OCI-LY3 (cell line): ENCODE results near the gene ATG7.

Experiments
- EZH2phosphoT487 ChIP-seq: fragments of 200-600 bp; shearing (Covaris generic); IDR thresholded peaks from 2 replicates; pipeline ENCODE4 v1.6.1; 2018; ENCODE audit warnings: antibody characterized with exemption, mixed run types, low read depth
- TF ChIP-seq, protein P1 (sequence below): fragments of 200-600, 300-600 bp; sonication (generic); IDR thresholded peaks from 2 replicates; pipeline ENCODE4 v1.5.1; 2014; ENCODE audit warnings: antibody characterized with exemption, low read length, low read depth

DNA sequence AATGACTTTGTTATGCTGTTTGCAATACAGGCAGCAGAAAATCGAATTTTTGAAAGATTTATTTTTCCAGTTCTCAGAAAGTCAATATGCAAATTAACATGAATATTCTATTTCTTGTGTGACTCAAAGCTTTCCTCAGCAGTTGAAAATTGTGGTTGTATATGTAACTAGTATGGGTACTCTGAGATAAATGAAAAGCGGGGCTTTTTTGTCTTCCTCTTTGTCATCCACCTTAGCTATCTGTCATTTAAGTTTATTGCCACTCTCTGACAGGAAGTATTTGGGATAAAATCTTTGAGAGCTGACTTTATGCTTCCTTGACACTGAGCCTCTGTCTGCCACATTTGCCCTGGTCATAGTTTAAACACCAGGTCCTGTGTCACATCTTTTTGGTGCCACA, 91.5 kb downstream of the ATG7 start:
- no peak for TF ChIP-seq EZH2phosphoT487
- TF ChIP-seq, protein P1, sequence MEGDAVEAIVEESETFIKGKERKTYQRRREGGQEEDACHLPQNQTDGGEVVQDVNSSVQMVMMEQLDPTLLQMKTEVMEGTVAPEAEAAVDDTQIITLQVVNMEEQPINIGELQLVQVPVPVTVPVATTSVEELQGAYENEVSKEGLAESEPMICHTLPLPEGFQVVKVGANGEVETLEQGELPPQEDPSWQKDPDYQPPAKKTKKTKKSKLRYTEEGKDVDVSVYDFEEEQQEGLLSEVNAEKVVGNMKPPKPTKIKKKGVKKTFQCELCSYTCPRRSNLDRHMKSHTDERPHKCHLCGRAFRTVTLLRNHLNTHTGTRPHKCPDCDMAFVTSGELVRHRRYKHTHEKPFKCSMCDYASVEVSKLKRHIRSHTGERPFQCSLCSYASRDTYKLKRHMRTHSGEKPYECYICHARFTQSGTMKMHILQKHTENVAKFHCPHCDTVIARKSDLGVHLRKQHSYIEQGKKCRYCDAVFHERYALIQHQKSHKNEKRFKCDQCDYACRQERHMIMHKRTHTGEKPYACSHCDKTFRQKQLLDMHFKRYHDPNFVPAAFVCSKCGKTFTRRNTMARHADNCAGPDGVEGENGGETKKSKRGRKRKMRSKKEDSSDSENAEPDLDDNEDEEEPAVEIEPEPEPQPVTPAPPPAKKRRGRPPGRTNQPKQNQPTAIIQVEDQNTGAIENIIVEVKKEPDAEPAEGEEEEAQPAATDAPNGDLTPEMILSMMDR, result no peak
